SK-N-DZ (cell line): ENCODE data around the gene MNAT1.

Source experiments
- DNase-seq: peaks from one replicate; pipeline ENCODE4 v3.0.0-alpha.2; 2015; ENCODE audit warnings: low spot score

The MNAT1 gene

DNA sequence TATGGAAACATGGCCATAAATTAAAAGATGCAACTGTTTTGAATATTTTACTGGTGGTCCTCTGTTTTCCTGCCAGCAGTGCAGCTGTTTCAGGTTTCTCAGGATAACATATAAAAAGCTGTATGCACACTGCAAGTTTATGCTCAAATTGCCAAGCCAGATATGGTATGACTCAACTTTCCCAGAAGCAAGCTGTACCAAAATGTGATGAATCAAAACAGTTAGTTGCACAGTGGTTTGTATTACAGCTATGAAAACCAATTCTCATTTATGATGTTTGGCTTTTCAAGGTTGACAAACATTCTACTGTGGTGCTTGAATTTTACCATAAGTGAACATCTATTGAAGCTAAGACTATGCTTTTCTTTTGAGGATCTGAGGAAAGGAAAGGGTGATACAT is 230.8 kb downstream of the MNAT1 start:
- no peak for DNase-seq

DNA sequence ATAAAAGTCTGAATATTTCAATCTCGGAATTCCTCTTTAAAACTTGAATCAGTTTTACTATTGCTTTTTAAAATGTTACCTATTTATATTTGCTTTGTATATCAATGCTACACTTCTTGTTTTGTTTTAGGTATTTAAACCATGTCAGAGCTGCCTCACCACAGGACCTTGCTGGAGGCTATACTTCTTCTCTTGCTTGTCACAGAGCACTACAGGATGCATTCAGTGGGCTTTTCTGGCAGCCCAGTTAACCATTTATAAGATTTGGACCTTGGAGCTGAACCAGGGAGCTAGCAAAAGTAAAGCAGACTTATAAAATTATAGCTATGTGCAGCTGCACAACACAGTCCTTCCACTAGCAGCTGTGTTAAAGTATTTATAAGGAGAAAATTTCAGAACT is 233.5 kb downstream of the MNAT1 start:
- DNase-seq, result no peak

DNA sequence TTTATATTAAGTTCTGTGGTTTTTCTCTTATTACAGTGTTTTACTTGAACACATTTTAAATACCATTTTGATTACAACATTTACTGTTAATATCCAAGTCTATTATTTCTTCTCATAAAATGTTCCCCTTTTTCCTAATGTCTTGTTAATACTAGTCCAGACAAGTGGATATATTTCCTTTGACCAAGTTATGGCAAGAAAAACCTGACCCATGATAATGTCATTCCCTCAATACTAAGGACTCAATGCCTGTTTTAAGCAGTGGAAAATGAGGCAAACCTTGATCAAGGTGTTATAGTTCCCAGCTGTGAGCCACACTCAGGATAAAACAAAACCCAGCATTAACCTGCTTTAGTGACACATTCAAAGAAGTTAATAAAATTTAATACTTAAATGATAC is 234.1 kb downstream of the MNAT1 start:
- no peak for DNase-seq

DNA sequence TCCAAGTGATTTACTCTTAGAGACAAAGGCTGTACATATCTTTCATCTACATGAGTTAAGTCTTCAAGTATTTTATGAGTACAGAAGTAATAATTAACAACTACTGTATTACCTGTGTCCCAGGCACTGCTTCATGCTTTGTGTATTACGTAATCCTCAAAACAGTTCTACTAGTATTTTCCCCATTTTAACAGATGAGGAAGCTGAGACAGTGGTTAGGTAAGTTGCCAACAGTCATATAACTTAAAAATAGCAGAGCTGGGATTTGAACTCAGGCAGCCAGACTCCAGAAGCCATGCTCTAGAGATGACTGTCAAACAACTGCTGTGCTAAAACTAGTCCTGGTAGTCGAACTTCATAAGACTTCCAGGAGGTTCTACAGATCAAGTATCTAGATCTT is 235.6 kb downstream of the MNAT1 start:
- no peak for DNase-seq

DNA sequence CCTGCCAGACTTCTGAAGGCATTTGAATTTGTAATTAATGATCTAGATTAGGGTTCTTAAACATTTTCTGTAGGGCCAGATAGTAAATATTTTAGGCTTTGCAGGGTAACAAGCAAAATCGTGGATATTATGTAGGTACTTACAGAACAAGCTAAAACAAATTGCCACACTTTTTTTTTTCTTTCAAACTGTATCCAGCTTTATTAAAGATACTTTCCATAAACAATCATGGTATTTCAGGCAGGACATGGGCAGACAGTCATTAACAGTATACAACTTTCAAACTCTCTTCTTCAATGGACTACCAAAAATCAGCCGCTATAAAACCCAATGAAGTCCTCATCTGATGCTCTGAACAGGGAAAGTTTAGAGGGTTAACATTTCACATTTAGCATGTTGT is 236.7 kb downstream of the MNAT1 start:
- DNase-seq, result no peak

DNA sequence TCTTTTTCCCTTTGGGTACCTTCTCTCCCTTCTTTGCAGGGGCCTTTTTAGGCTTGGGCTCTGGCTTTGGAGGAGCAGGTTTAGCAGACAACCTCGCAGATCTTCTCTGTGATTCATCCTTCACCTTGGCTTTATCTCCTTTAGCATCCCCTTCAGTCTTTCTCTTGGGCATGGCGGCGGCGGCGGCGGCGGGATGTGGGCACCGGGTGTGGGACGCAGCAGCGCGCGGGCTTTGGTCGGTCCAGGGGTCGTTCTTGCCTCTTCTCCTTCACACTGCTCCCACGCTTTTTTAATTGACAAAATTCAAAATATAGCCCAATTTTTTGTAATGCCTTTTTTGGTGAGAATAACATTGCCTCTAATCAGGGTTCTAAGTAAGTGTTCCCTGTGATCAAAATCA is 237.7 kb downstream of the MNAT1 start:
- DNase-seq, result no peak

DNA sequence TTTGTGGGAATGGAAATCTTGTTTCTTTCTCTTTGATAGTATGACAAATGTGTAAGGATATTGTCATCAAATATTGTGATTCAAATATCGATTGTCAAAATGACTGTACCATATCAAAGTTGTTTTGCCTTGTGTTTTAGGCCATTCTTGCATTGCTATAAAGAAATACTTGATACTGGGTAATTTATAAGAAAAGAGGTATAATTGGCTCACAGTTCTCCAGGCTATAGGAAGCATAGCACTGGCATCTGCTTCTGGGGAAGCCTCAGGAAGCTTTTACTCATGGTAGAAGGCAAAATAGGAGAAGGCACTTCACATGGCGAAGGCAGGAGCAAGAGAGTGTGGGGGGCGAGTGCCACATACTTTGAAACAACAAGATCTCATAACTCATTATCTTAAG is 238.5 kb downstream of the MNAT1 start:
- DNase-seq, result no peak

DNA sequence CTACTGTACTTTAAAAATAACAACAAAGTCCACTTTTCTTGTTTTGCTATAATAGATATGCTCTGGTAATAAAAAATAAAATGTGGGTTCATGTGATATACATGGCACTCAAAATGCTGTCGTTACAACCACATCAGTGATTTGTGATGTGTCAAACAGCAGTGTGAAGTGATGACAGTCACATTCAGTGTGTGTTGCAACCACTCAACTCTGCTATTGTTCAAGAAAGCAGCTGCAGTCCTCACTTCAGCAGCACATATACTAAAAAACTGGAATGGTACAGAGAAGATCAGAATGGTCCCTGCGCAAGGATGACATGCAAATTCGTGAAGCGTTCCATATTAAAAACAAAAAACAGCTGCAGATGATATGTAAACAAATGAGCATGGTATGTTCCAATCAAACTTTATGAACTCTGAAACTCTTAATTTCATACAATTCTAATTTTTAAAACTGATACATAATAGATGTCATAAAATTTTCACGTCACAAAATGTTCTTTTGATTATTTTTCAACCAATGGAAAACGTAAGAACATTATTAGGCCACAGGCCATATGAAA is 239.6 kb downstream of the MNAT1 start:
- DNase-seq, result no peak

DNA sequence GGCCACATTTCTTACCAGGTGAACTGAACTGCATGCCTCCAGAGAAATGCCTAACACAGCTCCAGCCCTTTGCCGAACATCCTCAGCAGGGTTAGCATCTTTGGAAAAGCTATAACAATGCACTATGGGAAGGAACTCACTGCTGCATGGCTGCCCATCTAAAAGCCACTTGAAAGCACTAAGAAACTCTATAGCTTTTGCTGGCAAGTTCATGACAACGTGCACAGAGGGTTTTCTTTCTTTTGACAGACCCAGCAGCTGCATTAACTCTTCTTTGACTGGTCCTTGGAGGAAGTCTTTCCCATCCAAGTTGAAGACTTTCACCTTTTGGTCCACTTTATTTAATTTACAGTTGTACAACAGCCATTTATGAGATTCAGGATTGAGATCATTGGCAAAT is 241.0 kb downstream of the MNAT1 start:
- no peak for DNase-seq

DNA sequence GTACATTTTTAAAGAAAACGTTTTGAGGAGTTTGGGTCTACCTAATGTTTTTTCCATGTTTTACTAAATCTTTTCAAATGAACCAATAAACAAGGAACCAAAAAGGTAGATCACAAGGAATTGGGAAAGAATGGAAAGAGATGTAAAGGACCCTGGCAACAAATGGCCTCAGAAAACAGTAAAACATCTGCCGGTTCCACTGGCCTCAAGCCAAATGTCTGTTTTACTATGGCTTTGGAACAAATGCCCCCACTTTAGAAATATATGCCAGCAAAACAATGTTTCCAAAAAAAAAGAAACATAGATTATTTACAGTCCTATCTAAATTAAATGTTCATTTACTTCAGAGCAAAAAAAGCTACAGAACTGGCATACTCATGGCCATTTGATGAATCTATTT is 243.3 kb downstream of the MNAT1 start:
- DNase-seq, result no peak

DNA sequence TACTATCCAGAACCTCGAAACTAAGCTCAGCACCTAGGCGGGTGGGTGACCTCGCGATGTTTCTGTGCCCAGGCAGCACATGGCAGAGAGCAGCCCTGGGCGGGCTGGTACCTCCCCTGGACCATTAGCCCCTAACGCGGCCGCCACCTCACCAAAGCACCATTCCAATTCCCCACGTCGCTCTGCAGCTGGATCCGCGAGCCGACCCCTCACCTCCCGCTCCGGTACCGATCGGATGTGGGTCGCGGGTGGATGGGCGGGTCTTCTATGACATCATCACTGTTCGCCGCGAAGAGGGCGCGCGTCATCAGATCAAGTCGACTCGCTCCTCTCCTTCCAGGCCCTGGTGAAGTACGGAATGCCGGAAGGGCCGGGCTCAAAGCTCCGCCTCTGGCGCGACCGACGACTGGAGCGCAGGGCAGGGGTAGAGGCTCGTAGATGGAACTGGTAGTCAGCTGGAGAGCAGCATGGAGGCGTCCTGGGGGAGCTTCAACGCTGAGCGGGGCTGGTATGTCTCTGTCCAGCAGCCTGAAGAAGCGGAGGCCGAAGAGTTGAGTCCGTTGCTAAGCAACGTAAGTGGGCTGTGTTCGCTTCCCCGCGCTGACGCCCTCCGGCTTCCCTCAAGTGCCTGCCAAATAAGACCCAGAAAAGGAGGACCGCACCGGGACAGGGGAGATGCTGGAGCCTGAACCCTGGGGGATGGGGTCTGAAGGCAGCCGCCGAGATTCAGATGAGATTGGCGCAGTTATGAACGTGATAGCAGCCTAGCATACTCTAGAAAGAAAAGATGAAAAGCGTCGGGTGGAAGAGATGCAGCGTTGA is 246.5 kb downstream of the MNAT1 start, which contains the start of the genes SLC38A6 and TRMT5:
Gene SLC38A6 (plus strand): TSS at position 435 of the 822 bp plus-strand sequence. CDS start 33 bp downstream, at position 468.
Gene TRMT5 (minus strand): TSS at position 269 of the 822 bp plus-strand sequence. CDS start 106 bp downstream, at position 163.
- DNase-seq, result peak; percentile 91

DNA sequence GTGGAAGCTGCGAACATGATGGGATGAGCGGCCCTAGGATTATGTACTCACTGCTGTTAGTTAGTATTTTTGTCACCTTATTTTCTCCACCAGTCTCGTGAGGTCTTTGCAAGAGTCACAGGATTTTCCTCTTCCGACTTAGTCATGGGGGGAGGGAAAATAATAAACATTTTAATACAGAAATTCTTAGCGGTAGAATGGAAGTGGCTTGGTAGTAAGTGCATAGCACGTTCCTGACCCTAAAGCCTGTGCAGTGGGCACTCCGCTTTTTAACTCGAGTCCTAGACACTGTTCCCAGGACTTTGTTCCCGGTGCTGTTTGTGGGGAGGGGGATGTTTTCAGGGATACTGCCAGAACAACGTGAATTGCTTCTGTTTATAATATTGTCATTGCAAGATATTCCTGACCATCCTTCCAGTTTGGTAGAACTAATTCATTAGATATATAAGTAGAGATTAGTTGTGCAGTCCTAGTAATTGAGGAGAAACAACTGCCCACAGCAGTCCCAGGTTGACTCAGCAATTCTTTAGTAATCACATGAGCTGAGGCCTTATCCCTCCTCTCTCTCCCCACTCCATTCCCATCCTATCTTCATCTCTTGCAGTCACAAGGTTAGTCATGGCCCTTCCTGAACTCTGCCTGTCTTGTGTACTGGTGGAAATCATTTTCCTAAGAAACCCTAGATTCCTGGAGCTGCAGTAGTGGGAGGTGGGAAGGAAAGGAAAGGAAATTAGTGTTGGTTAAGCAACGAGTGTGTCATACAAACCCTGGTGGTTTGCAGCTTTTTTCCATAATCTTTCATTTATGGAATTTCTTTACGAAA is 247.3 kb downstream of the MNAT1 start:
- DNase-seq, result peak; percentile 11

DNA sequence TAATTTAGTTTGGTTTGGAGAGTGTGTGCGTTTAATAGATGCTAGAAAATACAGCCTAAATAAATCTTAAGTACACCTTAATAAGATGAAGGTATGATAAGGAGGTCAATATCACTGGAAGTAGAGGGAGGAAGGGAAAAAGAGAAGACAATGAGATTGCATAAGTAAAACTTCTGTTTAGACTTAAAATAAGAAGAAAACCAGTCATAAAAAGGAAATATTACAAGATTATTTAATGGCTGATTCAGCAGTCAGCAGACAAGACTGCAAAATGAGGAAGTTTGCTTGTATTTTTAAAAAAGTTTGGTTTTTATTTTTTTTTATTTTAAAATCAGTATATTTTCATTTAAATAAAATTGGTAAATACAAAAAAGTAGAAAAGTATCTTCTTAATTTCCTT is 249.6 kb downstream of the MNAT1 start:
- DNase-seq, result no peak

DNA sequence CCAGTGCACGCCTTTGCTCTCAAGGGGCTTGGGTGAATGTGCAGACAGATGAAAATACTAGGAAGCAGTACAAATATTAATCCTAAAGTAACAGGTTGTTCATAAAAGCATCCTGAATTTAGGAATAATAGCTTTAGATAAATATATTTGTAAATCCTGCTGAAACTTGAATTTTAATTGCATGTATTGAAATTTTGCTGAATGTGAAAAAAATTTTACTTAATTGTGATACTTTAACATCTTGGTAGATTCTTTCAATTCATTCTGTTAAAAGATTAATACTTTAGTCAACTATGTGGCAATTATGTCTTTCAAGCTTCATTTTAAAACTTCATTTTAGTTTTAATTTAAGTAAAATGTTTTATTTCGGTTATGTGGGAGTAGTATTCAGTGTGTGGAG is 251.9 kb downstream of the MNAT1 start:
- DNase-seq, result no peak

DNA sequence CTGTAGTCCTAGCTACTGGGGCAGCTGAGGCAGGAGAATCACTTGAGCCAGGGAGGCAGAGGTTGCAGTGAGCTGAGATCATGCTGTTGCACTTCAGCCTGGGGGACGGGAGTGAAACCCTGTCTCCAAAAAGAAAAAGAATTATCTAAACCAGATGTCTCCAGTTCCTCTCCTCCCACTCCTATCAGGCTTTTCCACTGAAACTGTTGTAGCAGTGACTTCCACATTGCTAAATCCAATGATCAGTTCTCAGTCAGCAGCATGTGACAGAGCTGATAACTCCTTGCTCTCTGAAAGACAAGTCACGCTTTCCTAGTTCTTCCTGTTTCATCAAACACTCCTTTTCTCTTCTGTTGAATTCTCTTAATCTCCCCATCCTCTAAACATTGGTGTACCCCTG is 255.0 kb downstream of the MNAT1 start:
- no peak for DNase-seq

DNA sequence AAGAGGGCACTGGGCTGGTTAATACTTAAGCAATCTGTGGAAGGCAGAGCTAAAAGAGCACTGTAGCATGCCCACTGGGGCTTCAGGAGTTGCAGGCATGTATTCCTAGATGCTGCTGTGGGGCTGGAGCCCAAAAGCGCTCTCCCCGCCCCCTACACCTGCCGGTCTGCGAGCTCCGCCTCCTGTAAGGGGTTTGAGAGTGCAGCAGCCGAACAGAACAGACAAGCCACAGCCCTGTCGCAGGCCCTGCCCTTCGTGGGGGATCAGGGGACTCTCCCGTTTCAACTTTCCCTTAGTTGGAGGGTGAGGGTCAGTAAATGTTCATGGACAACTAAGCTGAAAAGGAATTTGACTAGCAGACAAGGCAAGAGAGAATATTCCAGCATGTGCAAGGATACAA is 264.1 kb downstream of the MNAT1 start:
- DNase-seq, result no peak

DNA sequence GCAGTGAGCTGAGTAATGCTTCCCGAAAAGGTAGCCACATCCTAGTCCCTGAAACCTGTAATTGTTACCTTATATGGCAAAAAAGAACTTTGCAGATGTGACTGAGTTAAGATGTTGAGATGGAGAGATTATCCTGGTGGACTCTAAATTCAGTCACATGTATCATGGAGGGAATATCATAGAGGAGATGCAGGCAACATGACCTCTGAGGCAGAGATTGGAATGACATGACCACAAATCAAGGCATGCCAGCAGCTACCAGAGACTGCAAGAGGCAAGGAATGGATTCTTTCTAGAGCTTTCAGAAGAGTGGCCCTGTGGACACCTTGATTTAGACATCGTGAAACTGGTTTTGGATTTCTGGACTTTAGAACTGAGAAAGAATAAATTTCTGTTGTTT is 265.0 kb downstream of the MNAT1 start:
- DNase-seq, result no peak

DNA sequence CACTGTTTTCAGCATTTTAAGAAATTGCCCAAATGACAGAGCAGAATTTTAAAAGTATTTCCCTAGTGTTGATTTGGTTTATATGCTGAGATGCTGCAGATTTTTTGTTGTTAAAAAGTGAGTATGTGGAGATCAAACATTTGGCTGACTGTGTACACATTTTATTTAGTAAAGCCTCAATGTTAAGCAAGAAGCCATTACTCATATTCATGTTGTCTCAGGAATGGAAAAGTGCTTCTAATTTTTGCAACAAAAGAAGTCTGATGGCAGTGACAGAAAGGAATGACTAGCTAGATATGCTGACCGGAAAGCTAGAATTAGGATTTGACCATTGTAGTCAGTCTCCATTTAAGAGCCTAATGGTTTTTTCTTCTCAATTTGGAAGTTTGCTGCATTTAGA is 269.0 kb downstream of the MNAT1 start:
- no peak for DNase-seq

DNA sequence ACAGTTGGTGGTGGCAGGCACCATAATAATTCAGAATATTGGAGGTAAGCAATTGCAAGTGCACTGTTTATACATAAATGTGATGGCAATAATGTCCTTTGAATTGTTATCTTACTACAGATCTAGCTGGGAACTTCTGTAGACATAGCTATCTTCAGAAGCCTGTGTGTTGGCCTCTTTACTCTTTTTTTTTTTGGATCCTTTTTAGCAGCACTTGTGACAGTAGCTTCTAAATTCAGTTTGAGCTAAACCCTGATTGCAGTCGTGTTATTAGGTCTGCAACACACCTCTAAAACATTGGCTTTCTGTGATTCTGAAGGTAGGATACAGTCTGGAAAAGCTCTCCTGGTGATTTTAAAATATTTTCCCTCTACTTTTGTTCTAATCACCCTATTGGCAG is 285.0 kb downstream of the MNAT1 start:
- DNase-seq, result no peak
